Pancreas (tissue), 10 donors: ENCODE results near the gene APOH. TPM values are rescaled to one million over a fixed set of nuclear protein-coding genes. Genes with fewer than 3 reads are reported as not detected.

ENCODE experiments used
- ATAC-seq, 4 donors: fragments of 200-7000 bp; cut with Tn5 transposase; one replicate each; pipeline versions ENCODE4 v1.8.0 to v1.9.1; 2020; ENCODE audit warnings: mild to moderate bottlenecking in 4 of 4, moderate library complexity in 4 of 4
- DNase-seq, 6 donors: peaks; one replicate each; pipeline ENCODE4 v3.0.0-alpha.2; 2020
- FAIRE-seq: peaks from 2 replicates; lab custom pipeline; 2012; peaks lifted over from hg19 to GRCh38; lab: Jason Lieb, UNC
- H3K27ac ChIP-seq, 4 donors: fragments of 200-600 bp; sonication (generic); 1 replicate in 3 of 4; 2 replicates in 1 of 4; pipeline versions ENCODE4 v1.5.0 to v1.8.0; 2020
- H3K27me3 ChIP-seq, 4 donors: fragments of 200-600 bp; one replicate each; pipeline ENCODE4 v1.8.0; 2021
- H3K36me3 ChIP-seq, 3 donors: fragments of 200-600 bp; sonication (generic) in 1 of 3; one replicate each; pipeline versions ENCODE4 v1.5.0 to v1.8.0; 2020 to 2021
- H3K4me1 ChIP-seq, 3 donors: fragments of 200-600 bp; one replicate each; pipeline ENCODE4 v1.8.0; 2021
- H3K4me3 ChIP-seq, 4 donors: fragments of 200-600 bp; sonication (generic) in 2 of 4; one replicate each; pipeline versions ENCODE4 v1.5.0 to v1.8.0; 2020 to 2021
- H3K9me3 ChIP-seq, 4 donors: fragments of 200-600 bp; one replicate each; pipeline ENCODE4 v1.8.0; 2021
- CTCF ChIP-seq, 4 donors: fragments of 200-600 bp; sonication (generic) in 3 of 4; IDR thresholded peaks; one replicate each; pipeline versions ENCODE4 v1.5.0 to v1.8.0; 2021; ENCODE audit warnings: antibody characterized with exemption in 4 of 4
- WGBS, 2 donors: extraction: QIAGEN DNeasy Blood & Tissue Kit; methylation state at CpG; one replicate each; pipeline ENCODE4 v1.1.7; 2013; 5-methylcytosine and 5-hydroxymethylcytosine counted together
- intact Hi-C, 3 donors: fragments of 100-400 bp; cut with DNase I; formaldehyde crosslinking; loops; one replicate each; pipeline versions ENCODE4 v1.11.1 to v1.14.2; 2022
- polyA plus RNA-seq, 2 donors: library from polyadenylated mRNA; stranded (reverse); fragments of 200-250 nt; gene quantifications; one replicate each; pipeline ENCODE4 v1.2.3, GENCODE V29; 2013
- total RNA-seq, 6 donors: library from RNA; stranded (reverse); fragmentation: NEBNext Ultra II Directional in 4 of 6; extraction: Animal tissue kit (Norgen Biotek cat#: 25700) in 4 of 6; gene quantifications; one replicate each; pipeline versions ENCODE4 v1.2.1 to v1.2.4, GENCODE V29; 2021 to 2023
- donor health status: healthy with polysubstance abuse.
- donor health status: DM: no; HTN: no; CAD: no; lungs with moderate emphysema.
- donor health status: DM: no; HTN: no; CAD: no.
- donor health status: control.
- donor health status: control.
- donor health status: Bipolar disorder and iron deficiency.
- donor health status: DM: yes; HTN: yes; CAD: no.
- donor health status: DM: no; HTN: no; CAD: no.
- donor health status: DM: no; HTN: no; CAD: no.
- donor health status: DM: yes; HTN: yes; CAD: no.

The APOH gene
- total and polyA plus RNA-seq, 8 donors = 3.8 to 68.4 (median 8.2) TPM

- no peak for FAIRE-seq
- WGBS, 2 donors = 71 to 90% methylated on average over 3 of the region's 3 CpGs
These were observed 59.4 kb downstream of the APOH start for GRCh38 chr17:66169839-66170238.

GRCh38 chr17:66167189-66167815 is 61.9 kb downstream of the APOH start:
- DNase-seq = no peak
- H3K4me1 ChIP-seq = no peaks in the 10 kb centered on the region
- intact Hi-C loops = loop anchor here in 1 of 3 donors (5.0 kb wide), 1 partner anchor 875 kb away; no protein-coding TSS in a partner anchor
- no peak for ATAC-seq
- no peaks in the 10 kb centered on the region for H3K36me3 ChIP-seq
- no peaks in the 10 kb centered on the region for H3K9me3 ChIP-seq
- 61 to 75% methylated on average over 5 of the region's 5 CpGs for WGBS, 2 donors
- no peak overlapping the region for H3K27ac ChIP-seq
- no peak overlapping the region for H3K4me3 ChIP-seq
- no peak for TF ChIP-seq CTCF (IDR thresholded peaks at IDR 0.05)
- no peaks in the 10 kb centered on the region for H3K27me3 ChIP-seq
- no peak for FAIRE-seq

More at GRCh38 chr17:66169839-66170238, 59.4 kb downstream of the APOH start:
- H3K27ac ChIP-seq = no peak overlapping the region
- no peaks in the 10 kb centered on the region for H3K9me3 ChIP-seq
- intact Hi-C loops = loop anchor here in 1 of 3 donors (5.0 kb wide), 1 partner anchor 878 kb away; no protein-coding TSS in a partner anchor
- H3K4me1 ChIP-seq = no peaks in the 10 kb centered on the region
- no peaks in the 10 kb centered on the region for H3K27me3 ChIP-seq
- no peak overlapping the region for H3K4me3 ChIP-seq
- no peak for ATAC-seq
- TF ChIP-seq CTCF (IDR thresholded peaks at IDR 0.05) = no peak
- no peak for DNase-seq
- no peaks in the 10 kb centered on the region for H3K36me3 ChIP-seq

- Histone ChIP-seq H3K36me3 (no peaks in the 10 kb centered on the region), H3K9me3 (no peaks in the 10 kb centered on the region), H3K27ac (no peak overlapping the region), H3K27me3 (no peaks in the 10 kb centered on the region), H3K4me1 (no peaks in the 10 kb centered on the region), H3K4me3 (no peak overlapping the region)
- peak; percentile 9 to 63 (median 54) for TF ChIP-seq CTCF (IDR thresholded peaks at IDR 0.05)
- FAIRE-seq (peak; percentile 93), ATAC-seq (peak in 3 of 4 donors; percentile 81 to 83 (median 82)), DNase-seq (peak in 2 of 6 donors; percentile 11 to 19)
- intact Hi-C loops = loop anchor here in 1 of 3 donors (5.0 kb wide), 1 partner anchor 873 kb away; no protein-coding TSS in a partner anchor
These were observed 63.6 kb downstream of the APOH start for GRCh38 chr17:66165537-66166123.

Other genes starting within 250 kb of the APOH start
- 10 to 100 TPM in 3 of 6 donors, 1 to 10 TPM in 3; 8.4 to 11.4 (median 10.2) TPM for gene CEP112, start 37.3 kb downstream of the APOH start, total RNA-seq
- 1 to 10 TPM; 8.8 to 9.8 TPM for gene CEP112, start 37.3 kb downstream of the APOH start, polyA plus RNA-seq
- gene PRKCA, start 73.2 kb upstream of the APOH start, total RNA-seq = 10 to 100 TPM in 4 of 6 donors, 1 to 10 TPM in 2; 8.9 to 22.3 (median 11.7) TPM
- 1 to 10 TPM; 3.5 to 5.0 TPM for gene PRKCA, start 73.2 kb upstream of the APOH start, polyA plus RNA-seq